CD1c-positive myeloid dendritic cell (primary cell): ENCODE data around the gene RCAN2.
"Not testable (repeated sequence)": the region's sequence is repeated elsewhere in the genome, so short reads cannot be mapped to it uniquely, and the experiment has no call there.

Experiments used
- DNase-seq: peaks from one replicate; pipeline ENCODE4 v3.0.0-alpha.2; 2016; ENCODE audit errors: extremely low spot score

The RCAN2 gene

DNA sequence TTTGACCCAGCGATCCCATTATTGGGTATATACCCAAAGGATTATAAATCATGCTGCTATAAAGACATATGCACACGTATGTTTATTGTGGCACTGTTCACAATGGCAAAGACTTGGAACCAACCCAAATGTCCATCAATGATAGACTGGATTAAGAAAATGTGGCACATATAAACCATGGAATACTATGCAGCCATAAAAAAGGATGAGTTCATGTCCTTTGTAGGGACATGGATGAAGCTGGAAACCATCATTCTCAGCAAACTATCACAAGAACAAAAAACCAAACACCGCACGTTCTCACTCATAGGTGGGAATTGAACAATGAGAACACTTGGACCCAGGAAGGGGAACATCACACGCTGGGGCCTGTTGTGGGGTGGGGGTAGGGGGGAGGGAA is 103.5 kb downstream of the RCAN2 start:
- DNase-seq, result not testable (repeated sequence)

DNA sequence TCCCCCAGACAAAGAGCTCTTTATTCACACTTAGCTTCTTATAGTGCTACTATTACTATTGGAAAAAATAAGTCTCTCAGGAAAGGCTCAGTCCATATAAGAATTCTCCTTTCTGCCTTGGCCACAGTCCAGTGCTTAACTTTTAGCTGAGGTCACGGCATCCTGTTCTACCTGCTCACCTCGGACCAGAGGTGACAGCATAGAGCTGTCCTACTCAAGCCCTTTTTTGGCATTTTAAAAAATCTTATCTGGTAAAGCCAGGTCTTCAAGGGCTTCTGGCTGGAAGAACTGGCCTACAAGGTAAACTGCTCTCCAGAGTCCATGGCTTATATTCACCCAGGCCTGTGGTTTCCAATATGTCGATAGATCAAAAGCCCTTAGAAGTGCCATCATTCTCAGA is 109.7 kb downstream of the RCAN2 start:
- no peak for DNase-seq

DNA sequence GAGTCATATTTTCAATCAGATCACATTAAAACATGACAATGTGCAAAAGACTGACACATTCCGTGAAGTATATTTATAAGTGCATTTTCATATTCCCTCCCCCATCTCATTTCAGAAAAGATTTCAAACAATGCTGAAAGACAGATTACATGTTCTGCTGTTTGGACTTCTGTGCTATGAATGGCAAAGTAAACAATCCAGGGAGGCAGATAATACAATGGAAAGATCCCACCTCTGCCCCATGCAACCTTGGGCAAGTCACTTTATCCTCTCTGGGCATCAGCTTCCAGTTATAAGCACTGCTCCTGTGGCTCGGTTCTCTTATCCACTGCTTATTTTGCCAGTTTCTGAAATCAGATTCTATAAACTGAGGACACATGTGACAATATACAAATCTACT is 110.2 kb downstream of the RCAN2 start:
- DNase-seq, result no peak

DNA sequence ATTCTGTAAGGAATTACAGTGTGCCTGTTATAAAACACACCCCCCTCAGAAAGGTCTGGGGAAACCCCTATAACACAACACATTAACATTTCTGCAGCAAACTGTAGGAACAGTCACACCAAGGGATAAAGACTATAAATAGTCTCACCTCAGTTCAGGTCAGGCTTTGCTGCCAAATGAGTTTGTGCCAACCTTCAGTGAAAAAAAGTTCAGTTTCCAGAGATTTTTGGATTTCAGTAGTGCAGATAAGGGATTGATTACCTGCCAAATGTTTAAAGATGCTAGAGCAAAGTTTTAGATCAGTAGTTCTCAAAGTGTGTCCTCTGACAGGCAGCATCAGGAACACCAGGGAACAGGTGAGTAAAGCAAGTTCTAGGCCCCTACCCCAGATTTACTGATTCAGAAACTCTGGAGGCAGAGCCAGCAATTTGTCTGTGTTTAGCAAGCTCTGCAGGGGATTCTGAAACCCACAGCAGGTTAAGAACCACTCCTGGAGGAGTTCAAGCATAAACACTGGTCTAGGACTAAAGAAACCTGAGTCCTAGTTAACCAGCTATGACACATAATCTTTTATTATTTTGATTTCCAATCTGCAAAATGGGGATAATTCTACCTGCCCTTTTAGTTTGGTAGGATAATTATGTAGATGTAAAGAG is 111.0 kb downstream of the RCAN2 start:
- DNase-seq, result no peak

DNA sequence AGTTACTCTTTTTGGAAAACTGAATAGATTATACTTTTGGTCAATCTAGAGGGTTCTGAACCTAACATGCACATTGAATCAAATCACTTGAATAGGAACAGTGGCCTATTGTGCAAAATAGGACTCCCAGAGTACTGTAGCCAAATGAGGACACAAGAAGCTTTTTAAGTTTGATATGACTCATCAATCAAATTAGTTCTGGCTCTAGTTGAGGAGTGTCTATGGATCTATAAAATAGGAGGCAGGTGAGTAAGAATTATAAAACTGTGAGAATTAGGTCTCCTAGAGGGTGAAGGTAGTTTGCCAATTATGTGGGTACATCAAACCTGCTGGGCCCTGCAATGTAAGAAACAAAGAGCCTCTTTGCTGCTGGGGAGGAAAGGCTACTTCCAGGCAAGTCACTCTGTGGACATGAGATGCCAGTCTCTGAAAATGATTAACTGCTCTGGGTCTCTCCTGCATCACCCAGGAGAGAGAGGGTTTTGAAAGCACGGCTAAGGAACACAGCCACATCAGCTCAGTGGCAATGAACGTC is 112.3 kb downstream of the RCAN2 start:
- DNase-seq, result no peak

DNA sequence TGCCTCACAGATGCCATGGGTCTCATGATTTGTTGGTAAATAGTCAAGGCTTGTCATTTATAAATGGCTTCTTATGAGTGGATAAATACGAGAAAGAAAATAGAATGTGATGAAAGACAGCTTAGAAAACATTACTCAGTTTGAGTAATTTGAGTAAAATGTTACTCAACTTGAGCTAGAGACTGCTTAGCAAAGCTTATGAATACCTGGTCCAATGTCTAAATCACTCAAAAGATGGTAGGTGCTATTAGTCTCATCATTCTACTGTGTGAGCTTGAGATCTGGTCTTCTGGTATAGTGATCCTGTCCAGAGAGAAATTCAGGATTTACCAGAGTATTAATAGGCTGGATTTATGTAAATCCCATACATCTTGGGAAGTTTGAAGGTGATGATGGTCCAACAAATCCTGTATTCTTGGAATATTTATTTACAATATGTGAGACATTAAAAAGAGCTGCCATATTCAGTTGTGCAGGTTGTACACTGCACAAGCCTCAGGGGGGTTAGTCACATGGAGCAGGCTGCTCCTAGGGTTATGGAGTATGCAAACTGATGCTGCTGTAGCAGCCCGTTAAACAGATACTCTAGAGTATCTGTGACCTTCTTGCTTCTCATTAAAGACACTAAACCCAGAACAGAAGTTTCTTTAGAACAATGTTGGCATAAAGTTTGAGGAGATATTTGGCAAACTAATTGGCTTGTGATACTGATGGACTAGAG is 112.9 kb downstream of the RCAN2 start:
- DNase-seq, result no peak

DNA sequence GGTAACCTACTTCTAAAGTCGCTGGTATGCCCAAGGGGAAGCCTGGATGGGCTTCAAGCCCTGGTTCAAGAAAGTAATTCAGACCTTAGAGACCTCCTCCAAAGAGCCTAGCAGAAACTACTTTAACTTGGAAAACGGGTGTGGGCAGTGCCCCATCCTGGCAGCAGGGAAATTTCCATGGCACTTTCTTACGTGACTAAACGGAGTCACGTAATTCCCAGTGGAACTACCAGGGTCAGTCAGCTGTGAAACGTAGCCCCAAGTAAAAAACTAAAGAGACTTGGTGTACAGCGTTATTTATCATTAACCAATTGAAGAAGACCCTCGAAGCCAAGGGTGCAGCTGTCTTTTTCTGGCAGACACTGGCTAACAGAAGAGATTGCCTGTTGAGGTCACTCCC is 114.0 kb downstream of the RCAN2 start:
- no peak for DNase-seq

DNA sequence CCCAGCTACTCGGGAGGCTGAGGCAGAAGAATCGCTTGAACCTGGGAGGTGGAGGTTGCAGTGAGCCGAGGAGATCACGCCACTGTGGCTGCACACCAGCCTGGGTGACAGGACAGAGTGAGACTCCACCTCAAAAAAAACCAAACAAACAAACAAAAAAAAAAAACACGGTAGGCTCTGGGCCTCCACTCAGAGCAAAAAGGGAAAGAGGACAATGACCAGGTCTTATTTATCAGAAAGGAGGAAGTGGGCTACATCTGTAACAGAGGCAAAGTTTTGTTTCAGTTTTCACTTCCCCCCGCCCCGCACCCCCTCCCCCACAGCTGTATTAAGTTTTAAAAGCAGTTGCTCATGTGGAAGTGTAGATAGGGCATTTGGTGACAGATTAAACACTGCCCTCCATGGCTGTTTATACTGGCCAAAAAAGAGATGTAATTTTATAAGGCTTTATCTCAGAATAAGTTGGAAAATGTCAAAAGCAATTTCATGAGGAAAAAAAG is 114.6 kb downstream of the RCAN2 start:
- DNase-seq, result peak; percentile 73

DNA sequence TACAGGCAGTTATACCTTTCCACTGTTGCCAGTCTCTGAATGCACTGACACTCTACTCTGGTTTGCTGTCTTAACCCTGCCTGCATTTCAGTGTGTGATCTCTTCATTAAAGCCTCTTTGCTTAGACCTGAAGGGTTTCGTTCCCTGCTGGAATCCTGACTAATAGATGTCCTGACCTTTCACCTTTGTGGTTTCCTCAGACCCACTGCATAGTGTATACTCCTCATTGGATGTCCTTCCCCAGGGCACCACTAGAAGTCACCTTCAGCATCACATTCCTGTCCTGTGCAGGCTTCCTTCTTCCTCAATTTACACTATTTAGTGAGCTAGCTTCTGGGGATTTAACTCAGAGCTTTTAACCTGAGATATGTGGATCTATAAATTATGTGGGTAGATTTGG is 120.6 kb downstream of the RCAN2 start:
- no peak for DNase-seq

DNA sequence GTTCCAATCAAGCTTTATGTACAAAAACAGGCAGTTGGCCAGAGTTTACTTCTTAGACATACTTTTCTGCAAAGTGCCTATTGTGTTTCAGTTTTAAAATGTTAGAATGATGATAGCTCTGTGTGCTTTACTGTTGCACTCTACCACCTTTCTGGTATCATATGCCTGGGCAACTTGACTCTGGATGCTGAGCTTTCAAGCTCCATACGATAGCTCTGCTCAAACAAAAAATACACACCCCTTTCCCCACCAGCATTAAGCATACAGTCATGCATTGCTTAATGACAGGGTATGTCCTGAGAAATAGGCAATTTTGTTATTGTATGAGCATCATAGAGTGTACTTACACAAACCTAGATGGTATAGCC is 123.1 kb downstream of the RCAN2 start:
- no peak for DNase-seq

DNA sequence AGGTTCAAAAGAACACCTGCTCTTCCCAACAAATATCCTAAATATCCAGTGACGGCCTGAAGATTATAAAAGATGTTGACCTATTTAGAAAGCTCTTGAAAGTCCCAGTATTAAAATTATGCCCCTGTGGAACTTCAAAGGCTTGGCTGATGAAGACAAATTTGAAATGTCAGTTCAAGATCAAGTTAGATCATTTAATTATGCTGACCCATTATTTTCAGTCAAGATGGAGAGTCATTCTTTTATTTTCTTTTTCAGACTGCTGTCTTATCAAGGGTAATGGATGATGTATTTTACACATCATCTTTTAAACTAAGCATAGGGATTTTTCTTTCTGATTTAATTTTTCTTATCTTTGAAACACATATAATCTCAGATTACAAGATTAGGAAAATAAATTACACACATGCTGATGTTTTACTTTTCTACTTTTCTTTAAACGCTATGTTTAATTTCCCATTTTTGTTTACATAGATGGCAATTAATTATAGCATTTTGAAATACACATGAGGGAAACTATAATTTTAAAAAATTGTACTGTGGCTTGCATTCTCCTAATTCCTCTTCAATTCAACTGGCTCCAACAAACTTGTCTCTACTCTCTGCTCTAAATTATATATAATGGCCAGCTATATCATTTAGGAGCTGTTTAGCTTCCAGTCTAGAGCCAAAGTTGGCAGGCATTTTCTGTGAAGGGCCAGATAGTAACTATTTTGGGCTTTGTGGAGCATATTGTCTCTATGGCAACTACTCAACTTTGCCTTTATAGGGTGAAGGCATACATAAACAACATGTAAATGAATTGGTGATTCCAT is 123.7 kb downstream of the RCAN2 start:
- no peak for DNase-seq

DNA sequence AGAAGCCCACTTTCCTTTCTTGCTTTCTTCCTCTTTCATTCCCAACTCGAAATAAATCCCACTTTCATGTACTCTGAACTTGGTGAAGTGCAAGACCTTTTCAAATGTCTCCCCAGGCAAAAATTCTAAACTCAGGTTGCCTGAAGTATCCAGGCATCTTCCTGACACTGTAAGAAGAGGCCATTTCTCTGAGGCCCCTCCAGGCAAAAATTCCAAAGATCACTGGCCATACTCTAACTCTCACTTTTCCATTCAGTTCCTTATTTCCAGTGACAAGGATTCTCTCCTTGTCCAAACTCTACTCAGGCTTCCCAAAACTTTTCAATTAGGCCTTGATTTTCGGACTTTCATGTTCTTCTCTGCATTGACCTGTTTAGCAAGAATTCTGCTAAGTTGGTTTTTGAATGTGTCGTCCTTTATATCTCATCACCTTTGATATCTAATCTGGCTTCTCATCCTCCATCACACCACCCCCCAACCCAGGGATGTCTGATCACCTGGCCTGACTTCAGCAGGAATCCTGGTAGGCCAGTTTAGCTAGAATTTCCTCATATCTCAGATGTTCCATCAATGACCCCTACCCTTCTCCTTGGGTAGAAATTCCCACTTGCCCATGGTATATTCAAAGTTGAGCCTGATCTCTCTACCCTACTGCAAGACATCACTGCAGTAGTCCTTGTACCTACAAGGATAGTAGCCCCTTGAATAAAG is 124.9 kb downstream of the RCAN2 start:
- DNase-seq, result no peak

DNA sequence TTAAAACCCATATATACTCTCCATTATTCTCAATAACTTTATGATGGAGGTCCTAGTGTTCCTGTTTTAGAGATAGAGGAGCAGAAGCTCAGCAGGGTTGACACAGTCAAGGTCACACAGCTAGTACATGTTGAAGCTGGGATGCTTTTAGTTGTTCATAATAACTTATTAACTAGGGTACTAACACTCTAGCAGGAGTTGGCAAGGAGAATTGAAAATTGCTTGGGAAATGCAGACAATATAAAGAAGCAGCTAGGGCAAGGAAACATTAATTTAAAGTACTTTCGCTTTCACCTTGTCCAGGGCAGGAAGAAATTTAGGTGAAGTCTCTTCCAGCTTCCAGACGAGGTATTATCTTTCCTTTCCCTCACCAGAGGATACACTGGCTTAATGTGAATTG is 133.7 kb downstream of the RCAN2 start:
- no peak for DNase-seq

DNA sequence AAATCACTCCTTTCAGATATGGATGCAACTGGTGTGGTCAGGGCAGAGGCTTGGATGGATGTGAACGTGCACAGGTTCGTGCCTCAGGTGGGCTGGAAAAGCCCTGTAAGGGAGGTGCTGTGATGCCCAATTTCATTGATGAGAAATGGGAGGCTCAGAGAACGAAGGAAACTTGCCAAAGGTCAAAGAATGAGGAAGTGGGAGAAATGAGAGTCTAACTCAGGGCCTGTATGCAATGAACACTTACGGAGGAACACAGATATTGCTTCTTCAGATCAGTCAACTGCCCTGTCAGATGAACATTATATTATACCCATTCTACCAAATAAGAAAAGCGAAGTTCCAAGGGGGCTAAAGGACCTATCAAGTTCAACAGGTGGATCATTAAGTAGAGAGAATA is 134.7 kb downstream of the RCAN2 start:
- DNase-seq, result peak; percentile 2

DNA sequence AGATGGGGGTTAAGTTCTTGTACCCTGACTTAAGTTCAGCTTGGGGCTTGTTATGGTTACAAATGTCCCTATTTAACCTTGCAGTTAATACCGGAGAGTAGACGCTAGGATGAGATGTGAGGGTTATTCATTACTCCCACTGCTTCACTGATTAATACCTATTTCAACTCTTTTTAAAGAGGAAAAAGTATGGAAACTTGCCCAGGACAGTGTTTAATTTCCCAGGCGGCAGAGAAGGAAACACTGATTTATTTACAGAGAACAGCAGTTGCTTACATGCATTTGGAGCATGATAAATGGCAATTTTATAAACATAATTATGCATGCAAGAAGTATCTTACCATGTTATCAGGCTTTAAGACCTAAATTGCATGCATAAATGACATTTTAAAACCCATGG is 137.7 kb downstream of the RCAN2 start:
- no peak for DNase-seq

DNA sequence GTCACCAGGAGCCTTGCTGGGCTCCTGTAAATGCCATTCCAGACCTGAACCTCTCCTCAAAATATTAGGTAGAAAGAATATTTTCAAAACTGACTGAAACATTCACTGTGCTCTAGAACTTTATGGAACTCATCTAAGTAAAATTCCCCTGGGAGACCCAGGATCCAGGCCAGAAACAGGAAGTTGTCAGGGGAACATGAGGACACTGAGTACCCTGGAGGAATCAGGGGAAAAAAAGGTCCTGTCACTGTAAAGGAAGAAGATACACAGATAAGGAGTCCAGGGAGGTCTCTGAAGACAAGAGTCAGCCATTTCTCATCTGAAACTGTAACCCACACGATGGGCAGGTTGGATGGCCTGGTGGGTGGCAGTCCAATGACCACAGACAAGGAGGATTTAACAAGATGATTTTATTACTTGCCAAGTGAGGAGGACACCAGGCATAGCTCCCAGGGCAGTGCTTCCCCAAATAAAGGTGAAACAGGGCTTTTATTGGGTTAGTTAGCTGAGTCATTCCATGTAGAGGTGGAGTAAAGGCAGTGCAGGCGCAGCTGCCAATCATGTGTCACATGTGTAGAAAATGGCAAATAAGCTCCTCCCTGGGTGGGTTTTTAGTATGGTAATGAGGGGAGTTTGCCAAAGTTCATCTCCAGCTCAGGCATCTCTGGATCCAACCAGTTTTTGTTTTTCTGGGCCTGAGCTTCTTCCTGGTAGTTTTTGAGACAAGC is 138.5 kb downstream of the RCAN2 start:
- DNase-seq, result no peak

DNA sequence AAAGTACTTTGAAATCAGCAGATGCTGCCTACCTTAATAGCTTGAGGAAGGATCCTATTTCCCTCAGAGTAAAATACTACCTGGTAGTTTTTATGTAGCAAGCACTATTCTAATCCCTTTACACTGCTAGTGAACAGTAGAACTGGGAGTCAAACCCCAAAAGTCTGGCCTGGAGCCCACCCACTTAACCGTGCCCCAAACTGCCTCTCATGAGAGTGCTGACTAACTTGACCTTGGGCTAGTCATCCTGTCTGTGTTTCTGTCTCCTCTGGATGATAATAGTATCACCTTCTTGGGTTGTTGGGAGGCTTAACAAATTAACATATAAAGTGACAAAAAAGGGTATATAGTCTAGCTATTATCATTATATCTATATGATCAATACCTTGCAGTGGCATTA is 140.5 kb downstream of the RCAN2 start:
- DNase-seq, result no peak

DNA sequence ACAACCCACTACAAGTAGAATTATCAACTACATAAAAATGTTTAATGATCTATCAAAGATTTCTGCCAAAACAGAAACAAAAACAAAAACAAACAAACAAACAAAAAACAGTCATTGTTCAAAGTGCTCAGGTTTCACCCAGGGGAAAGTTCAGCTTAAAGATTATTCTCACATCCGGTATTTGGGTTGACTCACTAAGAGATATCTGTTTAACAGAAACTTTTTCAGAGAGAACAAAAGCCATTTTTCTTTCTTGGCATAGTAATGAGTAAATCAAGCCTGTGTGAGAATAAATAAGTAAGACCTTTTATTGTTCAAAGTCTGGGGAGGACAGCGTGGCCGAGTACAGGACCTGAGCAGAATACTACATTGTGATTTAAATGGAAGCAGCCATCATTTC is 143.6 kb downstream of the RCAN2 start:
- DNase-seq, result no peak

DNA sequence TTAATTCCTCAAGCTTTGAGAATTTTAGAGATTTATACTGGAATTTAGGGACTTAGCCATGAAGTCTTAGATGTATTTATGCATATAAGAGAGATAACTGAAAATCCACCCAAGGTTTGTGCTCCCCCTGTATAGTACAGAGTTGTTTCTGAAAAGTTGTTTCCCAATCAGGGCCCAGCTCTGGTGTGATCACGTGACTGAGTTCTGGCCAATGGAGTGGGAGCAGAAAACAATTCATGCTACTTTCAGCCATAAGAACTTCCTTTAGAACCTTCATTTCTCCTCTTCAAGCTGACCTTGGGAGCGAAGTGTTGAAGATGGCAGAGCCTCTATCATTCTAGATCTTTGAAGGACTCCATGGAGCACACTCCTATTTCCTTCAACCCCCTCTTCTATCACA is 151.0 kb downstream of the RCAN2 start:
- DNase-seq, result no peak

DNA sequence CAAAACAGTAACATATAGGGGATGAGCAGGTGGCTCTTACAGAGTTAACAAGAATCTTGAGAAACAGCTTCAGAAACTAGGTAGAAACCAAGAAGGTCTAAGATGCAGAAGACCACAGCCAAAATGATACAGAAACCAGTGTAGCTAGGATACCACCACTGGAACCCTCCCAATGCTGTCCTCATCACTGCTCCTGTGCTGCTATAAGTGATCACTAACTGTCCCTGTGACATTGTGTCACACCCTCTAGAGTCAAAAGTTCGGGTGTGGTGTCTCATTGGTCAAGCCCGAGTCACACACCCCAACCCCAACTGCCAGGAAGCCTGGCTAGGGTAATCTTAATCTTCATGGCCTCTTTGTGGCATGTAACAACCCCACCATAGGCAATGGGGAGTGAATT is 153.1 kb downstream of the RCAN2 start:
- DNase-seq, result no peak

DNA sequence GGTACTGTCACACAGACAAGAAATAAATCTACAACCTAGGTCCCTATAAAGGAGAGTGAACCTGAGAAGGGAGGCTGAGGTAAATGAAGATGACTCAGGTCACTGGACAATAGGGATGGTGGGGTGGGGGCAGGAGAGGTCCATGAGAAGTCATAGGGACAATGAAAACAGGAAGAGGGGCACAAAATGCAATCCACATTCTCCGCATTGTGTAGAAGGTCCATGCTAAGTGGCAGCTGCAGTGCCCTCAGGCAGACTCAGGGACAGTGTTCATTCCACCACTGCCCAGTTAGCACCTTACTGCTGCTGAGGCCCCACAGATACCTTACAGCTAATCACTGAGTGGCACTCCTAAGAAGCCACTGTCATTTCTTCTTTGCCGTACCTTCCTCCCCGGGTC is 156.8 kb downstream of the RCAN2 start:
- no peak for DNase-seq
